ENCODE data around the gene HES6.
"Not testable (repeated sequence)": the region's sequence is repeated elsewhere in the genome, so short reads cannot be mapped to it uniquely, and the experiment has no call there.

Gene HES6

GRCh38 chr2:238272156-238272555, 32.3 kb upstream of the HES6 start:
- in situ Hi-C loops (cut with HindIII; ENCODE audit: low sequenced_read_pairs), result no loop called here
- TF ChIP-seq, protein P1, sequence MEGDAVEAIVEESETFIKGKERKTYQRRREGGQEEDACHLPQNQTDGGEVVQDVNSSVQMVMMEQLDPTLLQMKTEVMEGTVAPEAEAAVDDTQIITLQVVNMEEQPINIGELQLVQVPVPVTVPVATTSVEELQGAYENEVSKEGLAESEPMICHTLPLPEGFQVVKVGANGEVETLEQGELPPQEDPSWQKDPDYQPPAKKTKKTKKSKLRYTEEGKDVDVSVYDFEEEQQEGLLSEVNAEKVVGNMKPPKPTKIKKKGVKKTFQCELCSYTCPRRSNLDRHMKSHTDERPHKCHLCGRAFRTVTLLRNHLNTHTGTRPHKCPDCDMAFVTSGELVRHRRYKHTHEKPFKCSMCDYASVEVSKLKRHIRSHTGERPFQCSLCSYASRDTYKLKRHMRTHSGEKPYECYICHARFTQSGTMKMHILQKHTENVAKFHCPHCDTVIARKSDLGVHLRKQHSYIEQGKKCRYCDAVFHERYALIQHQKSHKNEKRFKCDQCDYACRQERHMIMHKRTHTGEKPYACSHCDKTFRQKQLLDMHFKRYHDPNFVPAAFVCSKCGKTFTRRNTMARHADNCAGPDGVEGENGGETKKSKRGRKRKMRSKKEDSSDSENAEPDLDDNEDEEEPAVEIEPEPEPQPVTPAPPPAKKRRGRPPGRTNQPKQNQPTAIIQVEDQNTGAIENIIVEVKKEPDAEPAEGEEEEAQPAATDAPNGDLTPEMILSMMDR (IDR thresholded peaks at IDR 0.05; ENCODE audit: low read depth, low read length, missing control alignments), result no peak
- DNase-seq (ENCODE audit: low read depth), result no peak
- no peak overlapping the region for H3K4me3 ChIP-seq (ENCODE audit: low read depth, low read length)

DNA sequence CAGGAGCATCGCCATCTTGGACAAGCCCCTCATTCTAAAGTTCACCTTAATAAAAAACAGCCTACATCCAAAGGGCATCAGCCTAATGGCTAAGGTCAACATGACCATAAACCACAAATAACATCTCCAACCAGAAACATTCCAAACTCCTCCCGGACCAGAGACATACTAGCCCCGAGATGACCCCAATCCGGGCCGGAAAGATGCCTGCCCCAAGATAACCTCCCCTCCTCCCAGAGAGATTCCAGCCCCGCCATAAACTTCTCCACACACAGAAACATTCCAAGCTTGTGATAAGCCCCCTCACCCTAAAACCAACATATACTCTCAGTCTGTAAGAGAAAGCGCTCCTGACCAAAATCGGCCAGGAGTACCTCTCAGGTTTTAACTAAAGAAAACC, 31.8 kb upstream of the HES6 start:
- in situ Hi-C loops (cut with HindIII; ENCODE audit: low sequenced_read_pairs); H3K4me3 ChIP-seq (ENCODE audit: low read depth, low read length); DNase-seq (ENCODE audit: low read depth): not testable (repeated sequence)

DNA sequence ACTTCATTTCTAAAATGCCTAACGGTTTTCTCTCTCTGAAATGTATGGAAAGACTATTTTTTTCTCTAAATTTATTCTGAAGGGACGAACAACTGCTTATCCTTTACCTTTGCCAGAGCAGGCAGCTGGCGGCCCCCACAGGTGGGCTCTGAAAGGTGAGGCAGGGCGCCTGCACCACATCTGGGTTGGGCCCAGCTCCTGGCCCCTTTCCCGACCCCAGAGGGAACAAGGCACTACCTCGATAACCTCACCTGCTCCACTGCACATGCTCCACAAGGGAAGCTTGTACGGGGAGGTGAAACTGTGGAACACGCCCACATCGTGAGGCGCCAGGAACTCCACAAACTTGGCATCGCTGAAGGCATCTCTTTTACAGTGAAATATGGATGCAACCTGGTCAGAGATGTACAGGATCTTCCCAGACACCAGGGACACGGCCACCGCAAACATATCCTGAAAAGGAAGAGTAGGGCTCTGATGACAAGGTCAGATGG, 31.3 kb upstream of the HES6 start:
- DNase-seq (ENCODE audit: low read depth), result no peak
- in situ Hi-C loops (cut with HindIII; ENCODE audit: low sequenced_read_pairs), result no loop called here
- H3K4me3 ChIP-seq (ENCODE audit: low read depth, low read length), result no peak overlapping the region
- TF ChIP-seq, protein P1 (IDR thresholded peaks at IDR 0.05; ENCODE audit: low read depth, low read length, missing control alignments), result no peak

DNA sequence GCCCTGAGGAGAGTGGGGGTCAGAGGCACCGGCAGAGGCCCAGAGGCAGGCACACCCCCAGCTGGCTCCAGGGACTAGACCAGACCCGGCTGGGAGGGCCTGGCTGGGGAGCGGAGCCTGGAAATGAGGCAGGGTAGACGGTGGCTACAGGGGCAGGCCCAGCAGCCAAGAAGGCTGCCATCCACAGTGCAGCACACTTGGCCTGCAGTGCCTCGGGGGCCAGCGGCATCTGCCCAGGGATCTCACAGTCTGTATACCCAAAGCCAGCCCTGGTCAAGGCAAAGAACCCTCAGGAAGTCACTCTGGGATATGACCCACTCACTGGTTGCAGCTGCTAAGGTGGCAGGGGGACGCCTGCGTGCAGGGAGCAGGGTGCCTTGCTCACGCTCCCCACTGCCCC, 30.8 kb upstream of the HES6 start:
- in situ Hi-C loops (cut with HindIII; ENCODE audit: low sequenced_read_pairs), result no loop called here
- DNase-seq (ENCODE audit: low read depth), result no peak
- H3K4me3 ChIP-seq (ENCODE audit: low read depth, low read length), result no peak overlapping the region
- TF ChIP-seq, protein P1 (IDR thresholded peaks at IDR 0.05; ENCODE audit: low read depth, low read length, missing control alignments), result no peak

- TF ChIP-seq, protein P1 (IDR thresholded peaks at IDR 0.05; ENCODE audit: low read depth, low read length, missing control alignments), result no peak
- in situ Hi-C loops (cut with HindIII; ENCODE audit: low sequenced_read_pairs), result no loop called here
- DNase-seq (ENCODE audit: low read depth), result no peak
- H3K4me3 ChIP-seq (ENCODE audit: low read depth, low read length), result no peak overlapping the region
Observed at GRCh38 chr2:238269741-238270140, 29.9 kb upstream of the HES6 start.

DNA sequence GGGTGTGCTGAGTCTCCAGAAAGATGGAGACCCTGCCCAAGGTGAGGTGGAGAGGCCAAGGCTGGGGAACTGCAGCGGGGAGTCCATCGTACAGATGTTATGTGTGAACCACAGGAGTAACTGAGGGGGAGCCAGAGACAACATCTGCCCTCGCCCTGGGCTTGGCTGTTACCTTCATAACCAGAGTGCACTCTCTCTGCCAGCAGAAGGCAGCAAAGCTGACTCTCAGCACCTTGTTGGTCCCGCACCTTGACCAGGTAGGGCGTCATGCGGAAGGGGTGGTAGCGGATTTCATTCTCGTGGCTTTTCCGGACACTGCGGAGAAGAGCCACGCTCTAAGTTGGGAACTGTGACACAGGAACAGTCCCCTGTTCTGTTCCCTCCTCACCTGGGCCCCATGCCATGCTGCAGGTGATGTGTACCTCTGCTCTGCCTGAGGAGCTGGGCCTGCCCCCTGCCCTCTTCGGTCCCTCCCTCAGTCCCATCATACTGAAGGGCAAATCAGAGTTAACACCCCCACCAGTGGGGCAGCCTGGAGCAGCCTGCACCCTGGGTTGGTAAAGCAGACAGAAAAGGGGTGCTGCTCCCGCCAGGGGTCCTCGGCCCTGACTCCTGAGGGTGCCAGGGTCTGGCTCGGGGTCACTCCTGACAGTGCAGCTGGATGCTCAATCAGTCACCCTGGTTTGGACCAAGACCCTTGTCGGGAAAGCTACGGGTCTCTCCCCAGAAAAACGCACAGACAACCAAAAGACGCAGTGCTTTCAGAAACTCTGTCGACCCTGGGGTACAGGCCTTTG, 28.2 kb upstream of the HES6 start:
- DNase-seq (ENCODE audit: low read depth), result no peak
- H3K4me3 ChIP-seq (ENCODE audit: low read depth, low read length), result no peak overlapping the region
- TF ChIP-seq, protein P1 (IDR thresholded peaks at IDR 0.05; ENCODE audit: low read depth, low read length, missing control alignments), result no peak
- in situ Hi-C loops (cut with HindIII; ENCODE audit: low sequenced_read_pairs), result no loop called here

GRCh38 chr2:238267341-238267710, 27.5 kb upstream of the HES6 start:
- TF ChIP-seq, protein P1 (IDR thresholded peaks at IDR 0.05; ENCODE audit: low read depth, low read length, missing control alignments), result no peak
- no peak for DNase-seq (ENCODE audit: low read depth)
- no peak overlapping the region for H3K4me3 ChIP-seq (ENCODE audit: low read depth, low read length)
- in situ Hi-C loops (cut with HindIII; ENCODE audit: low sequenced_read_pairs), result no loop called here
